Lower leg skin (tissue), 3 donors: ENCODE results near the gene THADA.

Source experiments
- POLR2A ChIP-seq, 2 donors: fragments of 450-650 bp; IDR thresholded peaks; one replicate each; pipeline ENCODE4 v1.6.1; 2016 to 2017; ENCODE audit warnings: antibody characterized with exemption in 2 of 2, mild to moderate bottlenecking in 1 of 2, moderate library complexity in 1 of 2
- TF ChIP-seq, protein P1 (sequence below), 3 donors: fragments of 450-650 bp; IDR thresholded peaks; one replicate each; pipeline ENCODE4 v1.5.1; 2016; ENCODE audit warnings: antibody characterized with exemption in 3 of 3, mild to moderate bottlenecking in 3 of 3, moderate library complexity in 2 of 3

DNA sequence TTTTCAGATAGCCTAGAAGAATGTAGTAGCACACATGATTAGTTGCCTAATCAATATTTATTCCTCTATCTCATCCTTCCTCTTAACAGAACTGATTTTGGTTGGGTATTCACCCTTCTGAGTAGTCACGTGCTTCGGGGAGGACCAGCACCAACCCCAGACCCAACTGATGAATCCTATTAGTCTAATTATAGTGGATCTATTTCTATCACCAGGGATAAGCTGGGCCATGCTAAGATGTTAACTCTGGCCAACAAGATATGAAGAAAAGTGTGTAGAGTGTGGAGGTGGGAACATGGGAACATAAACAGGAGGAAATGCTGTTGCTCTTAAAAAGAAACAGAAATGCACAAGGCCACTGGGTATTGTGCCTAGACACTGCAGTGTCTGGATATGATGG is 119.9 kb downstream of the THADA start:
- TF ChIP-seq, protein P1, sequence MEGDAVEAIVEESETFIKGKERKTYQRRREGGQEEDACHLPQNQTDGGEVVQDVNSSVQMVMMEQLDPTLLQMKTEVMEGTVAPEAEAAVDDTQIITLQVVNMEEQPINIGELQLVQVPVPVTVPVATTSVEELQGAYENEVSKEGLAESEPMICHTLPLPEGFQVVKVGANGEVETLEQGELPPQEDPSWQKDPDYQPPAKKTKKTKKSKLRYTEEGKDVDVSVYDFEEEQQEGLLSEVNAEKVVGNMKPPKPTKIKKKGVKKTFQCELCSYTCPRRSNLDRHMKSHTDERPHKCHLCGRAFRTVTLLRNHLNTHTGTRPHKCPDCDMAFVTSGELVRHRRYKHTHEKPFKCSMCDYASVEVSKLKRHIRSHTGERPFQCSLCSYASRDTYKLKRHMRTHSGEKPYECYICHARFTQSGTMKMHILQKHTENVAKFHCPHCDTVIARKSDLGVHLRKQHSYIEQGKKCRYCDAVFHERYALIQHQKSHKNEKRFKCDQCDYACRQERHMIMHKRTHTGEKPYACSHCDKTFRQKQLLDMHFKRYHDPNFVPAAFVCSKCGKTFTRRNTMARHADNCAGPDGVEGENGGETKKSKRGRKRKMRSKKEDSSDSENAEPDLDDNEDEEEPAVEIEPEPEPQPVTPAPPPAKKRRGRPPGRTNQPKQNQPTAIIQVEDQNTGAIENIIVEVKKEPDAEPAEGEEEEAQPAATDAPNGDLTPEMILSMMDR (IDR thresholded peaks at IDR 0.05), result no peak
- TF ChIP-seq POLR2A (IDR thresholded peaks at IDR 0.05), result no peak
